DOHH2 (cell line): ENCODE measurements around the gene GRIPAP1.

Source experiments
- H3F3A ChIP-seq: fragments of 200-600 bp; sonication (generic), shearing (Covaris generic); 2 replicates; pipeline ENCODE4 v1.6.0; 2016; ENCODE audit warnings: antibody characterized with exemption, mild to moderate bottlenecking; ENCODE audit not compliant: control insufficient read depth, insufficient read depth
- H3K27ac ChIP-seq: fragments of 200-600 bp; sonication (generic); 2 replicates; pipeline ENCODE4 v1.5.1; 2014; ENCODE audit warnings: low read depth, mild to moderate bottlenecking, low read length, moderate library complexity
- H3K27me3 ChIP-seq: fragments of 200-600 bp; sonication (generic); 2 replicates; pipeline ENCODE4 v1.6.1; 2014; ENCODE audit warnings: mild to moderate bottlenecking, low read length, mixed read lengths; ENCODE audit not compliant: control insufficient read depth
- H3K36me3 ChIP-seq: fragments of 200-600 bp; sonication (generic); 2 replicates; pipeline ENCODE4 v1.6.1; 2014; ENCODE audit warnings: mild to moderate bottlenecking, low read length, moderate library complexity, mixed read lengths; ENCODE audit not compliant: control insufficient read depth
- H3K4me1 ChIP-seq: fragments of 200-600 bp; sonication (generic); 2 replicates; pipeline ENCODE4 v1.6.1; 2014; ENCODE audit warnings: mild to moderate bottlenecking, low read length, mixed read lengths; ENCODE audit not compliant: control insufficient read depth
- H3K4me2 ChIP-seq: fragments of 200-600 bp; sonication (generic); 2 replicates; pipeline ENCODE4 v1.6.0; 2014; ENCODE audit warnings: mild to moderate bottlenecking, low read length, moderate library complexity
- H3K4me3 ChIP-seq: fragments of 200-600 bp; sonication (generic); 2 replicates; pipeline ENCODE4 v1.5.1; 2014; ENCODE audit warnings: mild to moderate bottlenecking, low read length, mixed read lengths
- H3K79me2 ChIP-seq: fragments of 200-600 bp; sonication (generic); 2 replicates; pipeline ENCODE4 v1.6.1; 2014; ENCODE audit warnings: mild to moderate bottlenecking, low read length, mixed read lengths; ENCODE audit not compliant: control insufficient read depth
- H3K9me2 ChIP-seq: fragments of 200-600 bp; sonication (generic); replicated peaks from 2 replicates; pipeline ENCODE4 v1.6.1; 2014; ENCODE audit warnings: mild to moderate bottlenecking, low read length, mixed read lengths; ENCODE audit not compliant: control insufficient read depth
- H3K9me3 ChIP-seq: fragments of 200-600 bp; sonication (generic); 2 replicates; pipeline ENCODE4 v1.6.1; 2014; ENCODE audit warnings: antibody characterized with exemption, low read length, mixed read lengths; ENCODE audit not compliant: control insufficient read depth, insufficient read depth
- H4K20me1 ChIP-seq: fragments of 200-600 bp; sonication (generic); 2 replicates; pipeline ENCODE4 v1.6.0; 2014; ENCODE audit warnings: low read depth, mild to moderate bottlenecking, antibody characterized with exemption, low read length, moderate library complexity; ENCODE audit not compliant: control insufficient read depth, insufficient read depth
- EZH2phosphoT487 ChIP-seq: fragments of 200-600 bp; sonication (generic); IDR thresholded peaks from 2 replicates; pipeline ENCODE4 v1.6.1; 2017; ENCODE audit warnings: borderline replicate concordance, mild to moderate bottlenecking, antibody characterized with exemption, low read length, moderate library complexity, mixed read lengths
- TF ChIP-seq, protein P1 (sequence below): fragments of 200-600 bp; sonication (generic); IDR thresholded peaks from one replicate; pipeline ENCODE4 v1.5.1; 2014; ENCODE audit warnings: antibody characterized with exemption, mild to moderate bottlenecking, low read depth, low read length; ENCODE audit not compliant: poor library complexity, severe bottlenecking

GRIPAP1 gene

GRCh38 chrX:48978226-48978625 lies 23.8 kb downstream of the GRIPAP1 start:
- Histone ChIP-seq H3F3A (no peaks in the 10 kb centered on the region), H3K4me3 (no peak overlapping the region), H3K4me2 (no peak overlapping the region), H3K9me2 (no peaks in the 10 kb centered on the region), H4K20me1 (no peaks in the 10 kb centered on the region), H3K36me3 (peaks cover 37% of the 10 kb centered on the region), H3K9me3 (no peaks in the 10 kb centered on the region), H3K27ac (no peak overlapping the region), H3K4me1 (no peaks in the 10 kb centered on the region), H3K79me2 (no peaks in the 10 kb centered on the region), H3K27me3 (no peaks in the 10 kb centered on the region)
- no peak for TF ChIP-seq EZH2phosphoT487
- TF ChIP-seq, protein P1, sequence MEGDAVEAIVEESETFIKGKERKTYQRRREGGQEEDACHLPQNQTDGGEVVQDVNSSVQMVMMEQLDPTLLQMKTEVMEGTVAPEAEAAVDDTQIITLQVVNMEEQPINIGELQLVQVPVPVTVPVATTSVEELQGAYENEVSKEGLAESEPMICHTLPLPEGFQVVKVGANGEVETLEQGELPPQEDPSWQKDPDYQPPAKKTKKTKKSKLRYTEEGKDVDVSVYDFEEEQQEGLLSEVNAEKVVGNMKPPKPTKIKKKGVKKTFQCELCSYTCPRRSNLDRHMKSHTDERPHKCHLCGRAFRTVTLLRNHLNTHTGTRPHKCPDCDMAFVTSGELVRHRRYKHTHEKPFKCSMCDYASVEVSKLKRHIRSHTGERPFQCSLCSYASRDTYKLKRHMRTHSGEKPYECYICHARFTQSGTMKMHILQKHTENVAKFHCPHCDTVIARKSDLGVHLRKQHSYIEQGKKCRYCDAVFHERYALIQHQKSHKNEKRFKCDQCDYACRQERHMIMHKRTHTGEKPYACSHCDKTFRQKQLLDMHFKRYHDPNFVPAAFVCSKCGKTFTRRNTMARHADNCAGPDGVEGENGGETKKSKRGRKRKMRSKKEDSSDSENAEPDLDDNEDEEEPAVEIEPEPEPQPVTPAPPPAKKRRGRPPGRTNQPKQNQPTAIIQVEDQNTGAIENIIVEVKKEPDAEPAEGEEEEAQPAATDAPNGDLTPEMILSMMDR = no peak

GRCh38 chrX:48976086-48976485 lies 26.0 kb downstream of the GRIPAP1 start:
- Histone ChIP-seq H3K27me3 (no peaks in the 10 kb centered on the region), H3K36me3 (peaks cover 18% of the 10 kb centered on the region), H3F3A (no peaks in the 10 kb centered on the region)

DNA sequence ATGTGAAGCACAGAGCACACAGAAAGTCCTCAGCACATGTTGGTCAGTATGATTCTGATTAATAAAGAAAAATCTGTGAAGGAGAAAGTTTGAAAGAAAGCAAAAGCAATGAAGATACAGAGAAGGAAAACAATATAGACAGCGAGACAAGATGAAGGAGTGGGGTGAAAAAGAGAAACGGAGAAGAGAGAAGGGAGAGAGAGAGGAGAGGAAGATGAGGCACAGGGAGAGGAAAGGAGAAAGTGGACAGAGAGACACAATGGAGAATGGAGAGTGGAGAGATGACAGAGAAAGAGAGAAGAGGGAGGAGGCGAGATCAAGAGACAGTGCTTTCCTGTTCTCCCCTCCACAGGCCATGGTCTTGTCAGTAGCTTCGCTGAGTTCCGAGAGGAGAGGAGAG lies 26.5 kb downstream of the GRIPAP1 start:
- no peaks in the 10 kb centered on the region for H4K20me1 ChIP-seq
- H3K9me2 ChIP-seq = no peaks in the 10 kb centered on the region
- TF ChIP-seq, protein P1 = no peak
- no peak for TF ChIP-seq EZH2phosphoT487
- H3K36me3 ChIP-seq = peaks cover 16% of the 10 kb centered on the region
- no peak overlapping the region for H3K27ac ChIP-seq
- H3K4me3 ChIP-seq = no peak overlapping the region
- H3K4me1 ChIP-seq = peaks cover 11% of the 10 kb centered on the region
- H3F3A ChIP-seq = no peaks in the 10 kb centered on the region
- H3K4me2 ChIP-seq = no peak overlapping the region
- H3K27me3 ChIP-seq = no peaks in the 10 kb centered on the region
- no peaks in the 10 kb centered on the region for H3K9me3 ChIP-seq
- no peaks in the 10 kb centered on the region for H3K79me2 ChIP-seq

More at GRCh38 chrX:48976086-48976485, 26.0 kb downstream of the GRIPAP1 start:
- Histone ChIP-seq H3K9me3 (no peaks in the 10 kb centered on the region), H4K20me1 (no peaks in the 10 kb centered on the region), H3K4me2 (no peak overlapping the region), H3K27ac (no peak overlapping the region), H3K4me3 (no peak overlapping the region), H3K9me2 (no peaks in the 10 kb centered on the region), H3K79me2 (no peaks in the 10 kb centered on the region), H3K4me1 (peaks cover 11% of the 10 kb centered on the region)
- TF ChIP-seq, protein P1 = no peak
- TF ChIP-seq EZH2phosphoT487 = no peak
